GM12878 (cell line): ENCODE measurements around the gene EEF1AKMT2. TPM values are rescaled to one million over a fixed set of nuclear protein-coding genes. Genes with fewer than 3 reads are reported as not detected.
"Not testable (repeated sequence)": the region's sequence is repeated elsewhere in the genome, so short reads cannot be mapped to it uniquely, and the experiment has no call there.

Source experiments
- ATAC-seq: fragments of 200-7000 bp; cut with Tn5 transposase; 3 replicates; pipeline ENCODE4 v1.9.1; 2020; ENCODE audit warnings: mild to moderate bottlenecking, moderate library complexity
- BruUV-seq: library from RNA; stranded (reverse); fragments of 400-500 nt; replicated peaks from 2 replicates; lab custom pipeline; 2021; lab: Mats Ljungman, UMichigan
- CTCF ChIA-PET: fragments of 300-600 bp; sonication (Branson Sonifier 250); formaldehyde crosslinking; extraction: SDS; loops from one replicate; lab custom pipeline; 2021; ENCODE audit warnings: inconsistent platforms; lab: Yijun Ruan, JAX
- POLR2A ChIA-PET: fragments of 350-600 bp; formaldehyde crosslinking; extraction: SDS; loops from one replicate; lab custom pipeline; 2021; ENCODE audit warnings: inconsistent platforms; lab: Charles Lee
- RAD21 ChIA-PET: fragments of 300-600 bp; sonication (Branson Sonifier 250); formaldehyde crosslinking; loops from one replicate; lab custom pipeline; 2023; ENCODE audit warnings: antibody characterized with exemption; ENCODE audit not compliant: unreplicated experiment; lab: Charles Lee
- SMC1A ChIA-PET: fragments of 300-600 bp; sonication (Branson Sonifier 250); formaldehyde crosslinking; loops from one replicate; lab custom pipeline; 2023; ENCODE audit not compliant: unreplicated experiment, uncharacterized antibody; lab: Charles Lee
- DNase-seq: peaks from one replicate; pipeline ENCODE4 v3.0.0-alpha.2; 2011; ENCODE audit warnings: low read depth, low spot score
- FAIRE-seq: peaks from 3 replicates; lab custom pipeline; 2011; peaks lifted over from hg19 to GRCh38; lab: Jason Lieb, UNC
- H2AFZ ChIP-seq: 2 replicates; pipeline ENCODE4 v1.6.0; 2011; ENCODE audit warnings: low read depth, low read length, control low read depth; ENCODE audit not compliant: control insufficient read depth
- H3K27ac ChIP-seq: 2 replicates; pipeline ENCODE4 v1.5.1; 2011; ENCODE audit warnings: control low read depth; ENCODE audit not compliant: control insufficient read depth, insufficient read depth
- H3K27me3 ChIP-seq, 2 experiments: replicated peaks in 1 of 2; 2 replicates each; pipeline versions ENCODE4 v1.6.0 to v1.6.1; 2011; ENCODE audit warnings: low read length in 1 of 2; ENCODE audit not compliant: control insufficient read depth in 2 of 2, insufficient read depth in 2 of 2
- H3K36me3 ChIP-seq, 2 experiments: 2 replicates each; pipeline ENCODE4 v1.5.1; 2011; ENCODE audit warnings: low read length in 1 of 2; ENCODE audit not compliant: control insufficient read depth in 2 of 2, insufficient read depth in 2 of 2
- H3K4me1 ChIP-seq: 2 replicates; pipeline ENCODE4 v1.6.1; 2011; ENCODE audit warnings: mild to moderate bottlenecking, low read length, moderate library complexity, mixed read lengths; ENCODE audit not compliant: control insufficient read depth, insufficient read depth
- H3K4me2 ChIP-seq: 2 replicates; pipeline ENCODE4 v1.6.0; 2011; ENCODE audit warnings: control low read depth; ENCODE audit not compliant: control insufficient read depth, insufficient read depth
- H3K4me3 ChIP-seq: fragments of 200-600 bp; sonication (generic); 2 replicates; pipeline ENCODE4 v1.5.1; 2016
- H3K79me2 ChIP-seq: 2 replicates; pipeline ENCODE4 v1.6.0; 2011; ENCODE audit warnings: low read length; ENCODE audit not compliant: control insufficient read depth, insufficient read depth
- H3K9ac ChIP-seq: 2 replicates; pipeline ENCODE4 v1.8.0; 2011; ENCODE audit warnings: low read length, control low read depth, mixed read lengths; ENCODE audit not compliant: control insufficient read depth, insufficient read depth
- H3K9me3 ChIP-seq: replicated peaks from 3 replicates; pipeline ENCODE4 v1.5.1; 2011; ENCODE audit warnings: mild to moderate bottlenecking, low read length; ENCODE audit not compliant: control insufficient read depth, insufficient read depth
- H4K20me1 ChIP-seq: 2 replicates; pipeline ENCODE4 v1.6.0; 2011; ENCODE audit not compliant: control insufficient read depth, insufficient read depth
- MAX ChIP-seq: IDR thresholded peaks from 2 replicates; pipeline ENCODE4 v1.6.1; 2012; ENCODE audit warnings: low read depth, low read length, improper control_type of control experiment
- NRF1 ChIP-seq: conservative IDR thresholded peaks from 2 replicates; pipeline ENCODE4 v1.6.1; 2011; ENCODE audit warnings: mild to moderate bottlenecking, low read depth, low read length, improper control_type of control experiment
- POU2F2 ChIP-seq: IDR thresholded peaks from 3 replicates; pipeline ENCODE4 v1.6.1; 2011; ENCODE audit warnings: low read depth, mild to moderate bottlenecking, low read length, borderline replicate concordance
- RBBP5 ChIP-seq: fragments of 200-600 bp; sonication (generic); conservative IDR thresholded peaks from 2 replicates; pipeline ENCODE4 v1.6.1; 2016
- ZNF592 ChIP-seq: fragments of 450-650 bp; IDR thresholded peaks from 2 replicates; pipeline ENCODE4 v1.6.1; 2017; ENCODE audit warnings: mild to moderate bottlenecking, moderate library complexity
- WGBS: methylation state at CpG from one replicate; pipeline ENCODE4 v1.1.6; 2016; ENCODE audit warnings: low lambda C conversion rate; ENCODE audit not compliant: insufficient replicate concordance, insufficient coverage; ENCODE audit errors: missing lambda C conversion rate; 5-methylcytosine and 5-hydroxymethylcytosine counted together
- in situ Hi-C: fragments of 300-500 bp; cut with MboI; formaldehyde crosslinking; loops from 9 replicates; pipeline ENCODE4 v1.14.3; 2018; ENCODE audit warnings: mixed read lengths
- intact Hi-C: fragments of 100-400 bp; cut with micrococcal nuclease; formaldehyde crosslinking; loops from one replicate; pipeline ENCODE4 v1.14.2; 2022; ENCODE audit not compliant: unreplicated experiment
- polyA plus RNA-seq, 11 experiments: library from polyadenylated mRNA; depleted of rRNA in 4 of 11; unstranded in 6 of 11; stranded (reverse) in 5 of 11; fragments of >200 nt; fragmentation: Nextera tagmentation in 4 of 11; fragmentation: Illumina TruSeq in 1 of 11; extraction: Ambion mirVana in 4 of 11; extraction: Trizol in 1 of 11; gene quantifications; 1 replicate in 1 of 11; 2 replicates in 10 of 11; pipeline versions ENCODE4 v1.2.1 to v1.2.3, GENCODE V29; 2011 to 2016; ENCODE audit warnings: inconsistent platforms in 2 of 11, missing spikeins in 2 of 11, low read depth in 1 of 11
- total RNA-seq, 4 experiments: library from RNA; depleted of rRNA in 3 of 4; stranded (reverse); fragments of >200 nt in 3 of 4; fragmentation: Illumina TruSeq in 1 of 4; extraction: Trizol in 1 of 4; gene quantifications; 2 replicates each; pipeline versions ENCODE4 v1.2.1 to v1.2.3, GENCODE V29; 2013 to 2021
- TF ChIP-seq, protein P1 (sequence below): IDR thresholded peaks from 2 replicates; pipeline ENCODE4 v1.6.1; 2011; ENCODE audit warnings: low read depth, mild to moderate bottlenecking, low read length, moderate library complexity, borderline replicate concordance; ENCODE audit errors: extremely low read depth

Gene EEF1AKMT2
- total and polyA plus RNA-seq, 10 of the 15 experiments (the other 5 are each of a cell fraction or from before 2014, with no cell fraction given) = 9.1 to 29.3 (median 23.6) TPM

- H4K20me1 ChIP-seq = no peaks in the 10 kb centered on the region
- no peak overlapping the region for H3K27ac ChIP-seq
- peak overlapping the region; percentile 99; the same call in 1 of the 2 replicates for H3K4me3 ChIP-seq
- ATAC-seq (no peak), DNase-seq (no peak), FAIRE-seq (no peak)
- H3K9me3 ChIP-seq = no peaks in the 10 kb centered on the region
- H3K27me3 ChIP-seq = no peaks in the 10 kb centered on the region
- ChIA-PET RAD21 (no interaction called here), CTCF (interaction anchor here (0.8 kb wide), 2 partner anchors 8 to 43 kb away, joined by 3 to 4 read pairs; partner anchors contain the start of gene ABRAXAS2), POLR2A (interaction anchor here (0.7 kb wide), 1 partner anchor 11 kb away, joined by 3 read pairs; no protein-coding TSS in a partner anchor), SMC1A (interaction anchor here (1.9 kb wide), 1 partner anchor 35 kb away, joined by 4 read pairs; no protein-coding TSS in a partner anchor)
- H3K79me2 ChIP-seq = peaks cover 21% of the 10 kb centered on the region
- H3K4me1 ChIP-seq = no peaks in the 10 kb centered on the region
- WGBS = 89% methylated on average over 11 of the region's 11 CpGs
- intact Hi-C loops (loop anchor here (1.0 kb wide), 1 partner anchor 8 kb away; the partner anchor contains the start of gene ABRAXAS2), in situ Hi-C loops (no loop called here)
- TF ChIP-seq POU2F2 (no peak), MAX (no peak), NRF1 (no peak), ZNF592 (no peak), RBBP5 (no peak)
- TF ChIP-seq, protein P1, sequence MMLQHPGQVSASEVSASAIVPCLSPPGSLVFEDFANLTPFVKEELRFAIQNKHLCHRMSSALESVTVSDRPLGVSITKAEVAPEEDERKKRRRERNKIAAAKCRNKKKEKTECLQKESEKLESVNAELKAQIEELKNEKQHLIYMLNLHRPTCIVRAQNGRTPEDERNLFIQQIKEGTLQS = no peak
- no TSS peak for BruUV-seq
- peak overlapping the region; percentile 3; the same call in 1 of the 2 replicates for H3K4me2 ChIP-seq
- H2AFZ ChIP-seq = no peak overlapping the region
- H3K36me3 ChIP-seq = no peaks in the 10 kb centered on the region
- H3K9ac ChIP-seq = no peak overlapping the region; the same call in 1 of the 2 replicates
Observed at GRCh38 chr10:124792998-124793352, 1.3 kb upstream of the EEF1AKMT2 start.

DNA sequence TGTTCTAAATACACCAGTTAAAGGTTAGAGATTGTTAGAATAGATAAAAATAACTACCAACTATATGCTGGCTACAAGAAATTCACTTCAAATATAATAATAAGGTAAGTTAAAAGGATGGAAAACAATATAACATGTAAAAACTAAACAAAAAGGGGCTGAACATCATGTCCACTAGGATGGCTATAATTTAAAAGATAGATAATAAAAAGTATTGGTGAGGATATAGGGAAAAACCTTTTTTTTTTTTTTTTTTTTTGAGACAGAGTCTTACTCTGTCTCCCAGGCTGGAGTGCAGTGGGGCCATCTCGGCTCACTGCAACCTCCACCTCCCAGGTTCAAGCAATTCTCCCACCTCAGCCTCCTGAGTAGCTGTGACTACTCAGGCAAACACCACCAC is 8.8 kb downstream of the EEF1AKMT2 start:
- SMC1A ChIA-PET, H3K4me3 ChIP-seq, H2AFZ ChIP-seq, H3K79me2 ChIP-seq, H3K27me3 ChIP-seq, ATAC-seq, H3K36me3 ChIP-seq, FAIRE-seq, in situ Hi-C loops, CTCF ChIA-PET, H3K27ac ChIP-seq, DNase-seq, H3K4me2 ChIP-seq, H3K9me3 ChIP-seq, H3K9ac ChIP-seq, RAD21 ChIA-PET, H4K20me1 ChIP-seq, BruUV-seq, H3K4me1 ChIP-seq, intact Hi-C loops, POLR2A ChIA-PET: not testable (repeated sequence)
- WGBS = 100% methylated on average over 1 of the region's 1 CpG
